ENCODE results near the gene PCDHA13.

- TF ChIP-seq ARNT (IDR thresholded peaks at IDR 0.05): no peak
- no peak for TF ChIP-seq FOXK2 (IDR thresholded peaks at IDR 0.05)
- no peak for TF ChIP-seq ZNF384 (IDR thresholded peaks at IDR 0.05)
- TF ChIP-seq SP1 (IDR thresholded peaks at IDR 0.05): no peak
- TF ChIP-seq ELF4 (IDR thresholded peaks at IDR 0.05): no peak
- TF ChIP-seq BHLHE40 (IDR thresholded peaks at IDR 0.05; ENCODE audit: borderline replicate concordance): no peak
- no peak for TF ChIP-seq FOXA1 (IDR thresholded peaks at IDR 0.05)
These were observed 38.9 kb upstream of the PCDHA13 start for GRCh38 chr5:140842798-140843733.

Data from HEK293T (cell line).